Measurements from ENCODE around the gene ZDHHC7.

ZDHHC7 gene

GRCh38 chr16:84933774-84934631 is 77.3 kb downstream of the ZDHHC7 start:
- no peak; the same call in 2 of the 3 replicates for ATAC-seq
- TF ChIP-seq PATZ1 (CRISPR knock-in tag; IDR thresholded peaks at IDR 0.05; ENCODE audit: borderline replicate concordance) = no peak
- TF ChIP-seq TCF4 (CRISPR knock-in tag; IDR thresholded peaks at IDR 0.05; ENCODE audit: borderline replicate concordance) = no peak
- no peak for TF ChIP-seq ISL1 (CRISPR knock-in tag; IDR thresholded peaks at IDR 0.05)

- no peak for ATAC-seq
- no peak for TF ChIP-seq BACH2 (CRISPR knock-in tag; IDR thresholded peaks at IDR 0.05; ENCODE audit: borderline replicate concordance)
- no peak for TF ChIP-seq ARNTL (CRISPR knock-in tag; IDR thresholded peaks at IDR 0.05; ENCODE audit: borderline replicate concordance, low read depth)
- TF ChIP-seq GLIS3 (CRISPR knock-in tag; IDR thresholded peaks at IDR 0.05) = no peak
- TF ChIP-seq CSDC2 (CRISPR knock-in tag; IDR thresholded peaks at IDR 0.05) = no peak
- TF ChIP-seq RARB (CRISPR knock-in tag; IDR thresholded peaks at IDR 0.05) = no peak
- TF ChIP-seq CSRNP3 (CRISPR knock-in tag; IDR thresholded peaks at IDR 0.05) = no peak
Measured at GRCh38 chr16:84932681-84933080, 78.7 kb downstream of the ZDHHC7 start.

DNA sequence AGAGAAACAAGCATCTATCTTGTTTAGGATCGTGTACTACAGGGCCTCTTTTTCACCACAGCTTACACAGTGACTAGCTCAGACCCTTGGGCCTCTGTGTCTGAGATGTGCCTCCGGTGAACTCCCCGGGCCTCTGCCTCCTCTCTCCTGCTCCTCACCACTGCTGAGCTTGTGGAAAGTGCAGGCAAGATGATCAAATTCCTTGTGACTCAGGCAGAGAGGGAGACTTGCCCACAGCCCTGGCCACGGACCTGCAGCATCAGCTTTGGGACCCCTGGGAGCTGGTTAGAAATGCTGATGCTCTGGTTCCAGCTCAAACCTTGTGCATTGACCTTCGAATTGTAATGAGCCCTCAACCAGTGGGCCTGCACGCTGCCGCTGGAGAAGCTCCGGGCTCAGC is 79.8 kb downstream of the ZDHHC7 start:
- TF ChIP-seq PPARA (CRISPR knock-in tag; IDR thresholded peaks at IDR 0.05; ENCODE audit: borderline replicate concordance) (no peak), RARB (CRISPR knock-in tag; IDR thresholded peaks at IDR 0.05) (no peak), ISL1 (CRISPR knock-in tag; IDR thresholded peaks at IDR 0.05) (no peak), SNAI2 (CRISPR knock-in tag; IDR thresholded peaks at IDR 0.05) (no peak), ZNF565 (CRISPR knock-in tag; conservative IDR thresholded peaks at IDR 0.05; ENCODE audit: low read depth) (no peak), ESRRG (CRISPR knock-in tag; IDR thresholded peaks at IDR 0.05) (no peak), TOX (CRISPR knock-in tag; IDR thresholded peaks at IDR 0.05; ENCODE audit: borderline replicate concordance) (no peak), TCF4 (CRISPR knock-in tag; IDR thresholded peaks at IDR 0.05; ENCODE audit: borderline replicate concordance) (no peak), ZNF70 (CRISPR knock-in tag; IDR thresholded peaks at IDR 0.05) (no peak), ZNF8 (CRISPR knock-in tag; IDR thresholded peaks at IDR 0.05) (no peak), CSRNP3 (CRISPR knock-in tag; IDR thresholded peaks at IDR 0.05) (no peak), ZFP30 (CRISPR knock-in tag; IDR thresholded peaks at IDR 0.05) (no peak), ZC3H10 (CRISPR knock-in tag; IDR thresholded peaks at IDR 0.05) (no peak), PATZ1 (CRISPR knock-in tag; IDR thresholded peaks at IDR 0.05; ENCODE audit: borderline replicate concordance) (no peak), GLIS3 (CRISPR knock-in tag; IDR thresholded peaks at IDR 0.05) (no peak), CSDC2 (CRISPR knock-in tag; IDR thresholded peaks at IDR 0.05) (no peak), ARNTL (CRISPR knock-in tag; IDR thresholded peaks at IDR 0.05; ENCODE audit: borderline replicate concordance, low read depth) (no peak)
- TF ChIP-seq, protein P1, sequence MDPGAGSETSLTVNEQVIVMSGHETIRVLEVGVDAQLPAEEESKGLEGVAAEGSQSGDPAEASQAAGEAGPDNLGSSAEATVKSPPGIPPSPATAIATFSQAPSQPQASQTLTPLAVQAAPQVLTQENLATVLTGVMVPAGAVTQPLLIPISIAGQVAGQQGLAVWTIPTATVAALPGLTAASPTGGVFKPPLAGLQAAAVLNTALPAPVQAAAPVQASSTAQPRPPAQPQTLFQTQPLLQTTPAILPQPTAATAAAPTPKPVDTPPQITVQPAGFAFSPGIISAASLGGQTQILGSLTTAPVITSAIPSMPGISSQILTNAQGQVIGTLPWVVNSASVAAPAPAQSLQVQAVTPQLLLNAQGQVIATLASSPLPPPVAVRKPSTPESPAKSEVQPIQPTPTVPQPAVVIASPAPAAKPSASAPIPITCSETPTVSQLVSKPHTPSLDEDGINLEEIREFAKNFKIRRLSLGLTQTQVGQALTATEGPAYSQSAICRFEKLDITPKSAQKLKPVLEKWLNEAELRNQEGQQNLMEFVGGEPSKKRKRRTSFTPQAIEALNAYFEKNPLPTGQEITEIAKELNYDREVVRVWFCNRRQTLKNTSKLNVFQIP (CRISPR knock-in tag; IDR thresholded peaks at IDR 0.05; ENCODE audit: borderline replicate concordance, low read depth) = no peak
- TF ChIP-seq, protein P2, sequence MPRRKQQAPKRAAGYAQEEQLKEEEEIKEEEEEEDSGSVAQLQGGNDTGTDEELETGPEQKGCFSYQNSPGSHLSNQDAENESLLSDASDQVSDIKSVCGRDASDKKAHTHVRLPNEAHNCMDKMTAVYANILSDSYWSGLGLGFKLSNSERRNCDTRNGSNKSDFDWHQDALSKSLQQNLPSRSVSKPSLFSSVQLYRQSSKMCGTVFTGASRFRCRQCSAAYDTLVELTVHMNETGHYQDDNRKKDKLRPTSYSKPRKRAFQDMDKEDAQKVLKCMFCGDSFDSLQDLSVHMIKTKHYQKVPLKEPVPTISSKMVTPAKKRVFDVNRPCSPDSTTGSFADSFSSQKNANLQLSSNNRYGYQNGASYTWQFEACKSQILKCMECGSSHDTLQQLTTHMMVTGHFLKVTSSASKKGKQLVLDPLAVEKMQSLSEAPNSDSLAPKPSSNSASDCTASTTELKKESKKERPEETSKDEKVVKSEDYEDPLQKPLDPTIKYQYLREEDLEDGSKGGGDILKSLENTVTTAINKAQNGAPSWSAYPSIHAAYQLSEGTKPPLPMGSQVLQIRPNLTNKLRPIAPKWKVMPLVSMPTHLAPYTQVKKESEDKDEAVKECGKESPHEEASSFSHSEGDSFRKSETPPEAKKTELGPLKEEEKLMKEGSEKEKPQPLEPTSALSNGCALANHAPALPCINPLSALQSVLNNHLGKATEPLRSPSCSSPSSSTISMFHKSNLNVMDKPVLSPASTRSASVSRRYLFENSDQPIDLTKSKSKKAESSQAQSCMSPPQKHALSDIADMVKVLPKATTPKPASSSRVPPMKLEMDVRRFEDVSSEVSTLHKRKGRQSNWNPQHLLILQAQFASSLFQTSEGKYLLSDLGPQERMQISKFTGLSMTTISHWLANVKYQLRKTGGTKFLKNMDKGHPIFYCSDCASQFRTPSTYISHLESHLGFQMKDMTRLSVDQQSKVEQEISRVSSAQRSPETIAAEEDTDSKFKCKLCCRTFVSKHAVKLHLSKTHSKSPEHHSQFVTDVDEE (CRISPR knock-in tag; IDR thresholded peaks at IDR 0.05) = no peak
- TF ChIP-seq, protein P3, sequence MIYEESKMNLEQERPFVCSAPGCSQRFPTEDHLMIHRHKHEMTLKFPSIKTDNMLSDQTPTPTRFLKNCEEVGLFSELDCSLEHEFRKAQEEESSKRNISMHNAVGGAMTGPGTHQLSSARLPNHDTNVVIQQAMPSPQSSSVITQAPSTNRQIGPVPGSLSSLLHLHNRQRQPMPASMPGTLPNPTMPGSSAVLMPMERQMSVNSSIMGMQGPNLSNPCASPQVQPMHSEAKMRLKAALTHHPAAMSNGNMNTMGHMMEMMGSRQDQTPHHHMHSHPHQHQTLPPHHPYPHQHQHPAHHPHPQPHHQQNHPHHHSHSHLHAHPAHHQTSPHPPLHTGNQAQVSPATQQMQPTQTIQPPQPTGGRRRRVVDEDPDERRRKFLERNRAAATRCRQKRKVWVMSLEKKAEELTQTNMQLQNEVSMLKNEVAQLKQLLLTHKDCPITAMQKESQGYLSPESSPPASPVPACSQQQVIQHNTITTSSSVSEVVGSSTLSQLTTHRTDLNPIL (CRISPR knock-in tag; IDR thresholded peaks at IDR 0.05; ENCODE audit: low read depth) = no peak
- ATAC-seq = no peak
